ENCODE results near the gene ABCA13. TPM values are rescaled to one million over a fixed set of nuclear protein-coding genes. Genes with fewer than 3 reads are reported as not detected.

ABCA13 gene
- total and polyA plus RNA-seq, 2 donors from 2014 or later, result 0.62 to 6.0 TPM

- no peaks in the 10 kb centered on the region for H3K4me1 ChIP-seq (ENCODE audit: control insufficient read depth in 2 of 3, insufficient read depth in 2 of 3, low read depth in 1 of 3, low read length in 3 of 3)
- FAIRE-seq (no peak), DNase-seq (no peak)
- TF ChIP-seq CTCF (IDR thresholded peaks at IDR 0.05; ENCODE audit: borderline replicate concordance, extremely low read depth, insufficient read depth), result no peak
- no peaks in the 10 kb centered on the region for H3K27me3 ChIP-seq (ENCODE audit: control insufficient read depth, insufficient read depth, low read length)
- H3K36me3 ChIP-seq (ENCODE audit: control insufficient read depth in 2 of 3, insufficient read depth in 3 of 3, low read length in 3 of 3), result no peaks in the 10 kb centered on the region
- H3K9me3 ChIP-seq (ENCODE audit: control insufficient read depth in 2 of 3, insufficient read depth in 1 of 3, low read length in 3 of 3), result no peaks in the 10 kb centered on the region
- intact Hi-C loops (cut with DNase I), result no loop called here
- H3K27ac ChIP-seq (ENCODE audit: low read depth in 2 of 2, low read length in 2 of 2), result no peak overlapping the region
- H3K4me3 ChIP-seq (ENCODE audit: low read length in 3 of 3), result no peak overlapping the region
- H3K9ac ChIP-seq (ENCODE audit: low read length in 3 of 3), result no peak overlapping the region
These were observed 310.0 kb downstream of the ABCA13 start for GRCh38 chr7:48481235-48481634.

DNA sequence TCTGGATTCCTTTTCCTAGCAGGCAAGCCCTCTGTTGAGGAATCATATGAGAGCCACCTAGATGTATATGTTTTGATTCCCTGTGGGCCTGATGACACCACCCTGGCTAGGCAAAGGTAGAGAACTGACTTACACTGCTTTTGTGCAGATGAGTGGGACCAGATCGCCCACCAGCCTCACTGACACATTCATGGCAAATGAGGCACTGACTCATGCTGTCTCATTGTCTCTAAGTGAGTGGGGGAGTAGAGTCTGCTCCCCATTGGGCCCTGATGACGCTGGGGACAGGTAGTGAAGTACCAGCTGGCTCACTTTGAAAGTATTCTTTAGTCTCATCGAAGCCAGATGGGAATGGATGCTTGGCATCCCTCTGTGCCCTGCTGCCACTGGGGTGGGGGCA, 326.3 kb downstream of the ABCA13 start:
- H3K27me3 ChIP-seq (ENCODE audit: control insufficient read depth, insufficient read depth, low read length), result no peaks in the 10 kb centered on the region
- no peak for TF ChIP-seq CTCF (IDR thresholded peaks at IDR 0.05; ENCODE audit: borderline replicate concordance, extremely low read depth, insufficient read depth)
- no peak overlapping the region for H3K4me3 ChIP-seq (ENCODE audit: low read length in 3 of 3)
- no peak for FAIRE-seq
- H3K27ac ChIP-seq (ENCODE audit: low read depth in 2 of 2, low read length in 2 of 2), result no peak overlapping the region
- intact Hi-C loops (cut with DNase I), result no loop called here
- DNase-seq, result no peak
- H3K36me3 ChIP-seq (ENCODE audit: control insufficient read depth in 2 of 3, insufficient read depth in 3 of 3, low read length in 3 of 3), result no peaks in the 10 kb centered on the region
- H3K4me1 ChIP-seq (ENCODE audit: control insufficient read depth in 2 of 3, insufficient read depth in 2 of 3, low read depth in 1 of 3, low read length in 3 of 3), result no peaks in the 10 kb centered on the region
- H3K9ac ChIP-seq (ENCODE audit: low read length in 3 of 3), result no peak overlapping the region
- no peaks in the 10 kb centered on the region for H3K9me3 ChIP-seq (ENCODE audit: control insufficient read depth in 2 of 3, insufficient read depth in 1 of 3, low read length in 3 of 3)

- Histone ChIP-seq H3K9ac (ENCODE audit: low read length in 3 of 3) (no peak overlapping the region), H3K27ac (ENCODE audit: low read depth in 2 of 2, low read length in 2 of 2) (no peak overlapping the region), H3K36me3 (ENCODE audit: control insufficient read depth in 2 of 3, insufficient read depth in 3 of 3, low read length in 3 of 3) (no peaks in the 10 kb centered on the region), H3K4me3 (ENCODE audit: low read length in 3 of 3) (no peak overlapping the region), H3K9me3 (ENCODE audit: control insufficient read depth in 2 of 3, insufficient read depth in 1 of 3, low read length in 3 of 3) (no peaks in the 10 kb centered on the region), H3K4me1 (ENCODE audit: control insufficient read depth in 2 of 3, insufficient read depth in 2 of 3, low read depth in 1 of 3, low read length in 3 of 3) (no peaks in the 10 kb centered on the region), H3K27me3 (ENCODE audit: control insufficient read depth, insufficient read depth, low read length) (no peaks in the 10 kb centered on the region)
- intact Hi-C loops (cut with DNase I), result no loop called here
- no peak for TF ChIP-seq CTCF (IDR thresholded peaks at IDR 0.05; ENCODE audit: borderline replicate concordance, extremely low read depth, insufficient read depth)
- DNase-seq (no peak), FAIRE-seq (no peak)
These were observed 330.8 kb downstream of the ABCA13 start for GRCh38 chr7:48502021-48502420.

GRCh38 chr7:48505051-48505450, 333.8 kb downstream of the ABCA13 start:
- no peak overlapping the region for H3K9ac ChIP-seq (ENCODE audit: low read length in 3 of 3)
- TF ChIP-seq CTCF (IDR thresholded peaks at IDR 0.05; ENCODE audit: borderline replicate concordance, extremely low read depth, insufficient read depth), result no peak
- H3K9me3 ChIP-seq (ENCODE audit: control insufficient read depth in 2 of 3, insufficient read depth in 1 of 3, low read length in 3 of 3), result no peaks in the 10 kb centered on the region
- no peak for FAIRE-seq
- no peaks in the 10 kb centered on the region for H3K27me3 ChIP-seq (ENCODE audit: control insufficient read depth, insufficient read depth, low read length)
- H3K4me3 ChIP-seq (ENCODE audit: low read length in 3 of 3), result no peak overlapping the region
- no peaks in the 10 kb centered on the region for H3K4me1 ChIP-seq (ENCODE audit: control insufficient read depth in 2 of 3, insufficient read depth in 2 of 3, low read depth in 1 of 3, low read length in 3 of 3)
- no peak overlapping the region for H3K27ac ChIP-seq (ENCODE audit: low read depth in 2 of 2, low read length in 2 of 2)
- intact Hi-C loops (cut with DNase I), result no loop called here
- no peaks in the 10 kb centered on the region for H3K36me3 ChIP-seq (ENCODE audit: control insufficient read depth in 2 of 3, insufficient read depth in 3 of 3, low read length in 3 of 3)
- no peak for DNase-seq
